ENCODE results near the gene CTNNA1.

The CTNNA1 gene

GRCh38 chr5:138875946-138876345, 122.7 kb downstream of the CTNNA1 start:
- CTCF ChIA-PET = interaction anchor here (0.6 to 1.0 kb wide), 2 partner anchors 21 to 262 kb away, joined by 3 read pairs; no protein-coding TSS in a partner anchor
- Histone ChIP-seq H3K9me3 (ENCODE audit: control insufficient read depth, insufficient read depth, low read depth, low read length) (no peaks in the 10 kb centered on the region), H3K4me1 (ENCODE audit: control insufficient read depth, insufficient read depth, low read length) (peaks cover 35% of the 10 kb centered on the region), H3K27ac (ENCODE audit: extremely low read depth, low read depth, low read length) (no peak overlapping the region), H3K36me3 (ENCODE audit: control insufficient read depth in 2 of 2, insufficient read depth in 1 of 2, low read length in 2 of 2) (no peaks in the 10 kb centered on the region), H3K4me3 (ENCODE audit: low read depth, low read length) (no peak overlapping the region)
- POLR2A ChIA-PET = no interaction called here
- TF ChIP-seq PRDM1 (tag by site-specific recombination; IDR thresholded peaks at IDR 0.05) (no peak), ZNF184 (tag by site-specific recombination; IDR thresholded peaks at IDR 0.05) (no peak), ZNF621 (tag by site-specific recombination; IDR thresholded peaks at IDR 0.05) (no peak), ZXDB (tag by site-specific recombination; IDR thresholded peaks at IDR 0.05) (no peak), ZSCAN5A (tag by site-specific recombination; IDR thresholded peaks at IDR 0.05) (no peak), ZBTB11 (tag by site-specific recombination; conservative IDR thresholded peaks at IDR 0.05; ENCODE audit: low read depth) (no peak), ZNF626 (tag by site-specific recombination; IDR thresholded peaks at IDR 0.05) (no peak), ZNF18 (tag by site-specific recombination; IDR thresholded peaks at IDR 0.05) (no peak), ZNF777 (tag by site-specific recombination; IDR thresholded peaks at IDR 0.05; ENCODE audit: borderline replicate concordance) (no peak)

- POLR2A ChIA-PET = no interaction called here
- CTCF ChIA-PET = no interaction called here
- TF ChIP-seq ZNF132 (tag by site-specific recombination; IDR thresholded peaks at IDR 0.05; ENCODE audit: borderline replicate concordance) (peak; percentile 99), ZNF518A (tag by site-specific recombination; conservative IDR thresholded peaks at IDR 0.05; ENCODE audit: low read depth) (no peak)
- H3K36me3 ChIP-seq (ENCODE audit: control insufficient read depth in 2 of 2, insufficient read depth in 1 of 2, low read length in 2 of 2) = no peaks in the 10 kb centered on the region
- H3K9me3 ChIP-seq (ENCODE audit: control insufficient read depth, insufficient read depth, low read depth, low read length) = no peaks in the 10 kb centered on the region
- peaks cover 27% of the 10 kb centered on the region for H3K4me1 ChIP-seq (ENCODE audit: control insufficient read depth, insufficient read depth, low read length)
- no peak overlapping the region for H3K27ac ChIP-seq (ENCODE audit: extremely low read depth, low read depth, low read length)
- H3K4me3 ChIP-seq (ENCODE audit: low read depth, low read length) = no peak overlapping the region
Observed at GRCh38 chr5:138876811-138877210, 123.6 kb downstream of the CTNNA1 start.

All from HEK293 (cell line).